Gastrocnemius medialis (tissue), 4 donors: ENCODE data around the gene PPFIA1.

Experiments used
- POLR2A ChIP-seq, 2 donors: fragments of 450-650 bp; IDR thresholded peaks; one replicate each; pipeline ENCODE4 v1.6.1; 2017; ENCODE audit warnings: antibody characterized with exemption in 2 of 2, mild to moderate bottlenecking in 2 of 2, moderate library complexity in 2 of 2
- TF ChIP-seq, protein P1 (sequence below), 5 experiments: fragments of 450-650 bp in 3 of 5; fragments of 200-600 bp in 2 of 5; sonication (generic) in 2 of 5; IDR thresholded peaks in 4 of 5; conservative IDR thresholded peaks in 1 of 5; 1 replicate in 4 of 5; 2 replicates in 1 of 5; pipeline ENCODE4 v1.5.1; 2016 to 2019; ENCODE audit warnings: antibody characterized with exemption in 5 of 5, mild to moderate bottlenecking in 3 of 5, moderate library complexity in 3 of 5

GRCh38 chr11:70381872-70382861 is 111.7 kb downstream of the PPFIA1 start:
- no peak for TF ChIP-seq POLR2A (IDR thresholded peaks at IDR 0.05)
- TF ChIP-seq, protein P1, sequence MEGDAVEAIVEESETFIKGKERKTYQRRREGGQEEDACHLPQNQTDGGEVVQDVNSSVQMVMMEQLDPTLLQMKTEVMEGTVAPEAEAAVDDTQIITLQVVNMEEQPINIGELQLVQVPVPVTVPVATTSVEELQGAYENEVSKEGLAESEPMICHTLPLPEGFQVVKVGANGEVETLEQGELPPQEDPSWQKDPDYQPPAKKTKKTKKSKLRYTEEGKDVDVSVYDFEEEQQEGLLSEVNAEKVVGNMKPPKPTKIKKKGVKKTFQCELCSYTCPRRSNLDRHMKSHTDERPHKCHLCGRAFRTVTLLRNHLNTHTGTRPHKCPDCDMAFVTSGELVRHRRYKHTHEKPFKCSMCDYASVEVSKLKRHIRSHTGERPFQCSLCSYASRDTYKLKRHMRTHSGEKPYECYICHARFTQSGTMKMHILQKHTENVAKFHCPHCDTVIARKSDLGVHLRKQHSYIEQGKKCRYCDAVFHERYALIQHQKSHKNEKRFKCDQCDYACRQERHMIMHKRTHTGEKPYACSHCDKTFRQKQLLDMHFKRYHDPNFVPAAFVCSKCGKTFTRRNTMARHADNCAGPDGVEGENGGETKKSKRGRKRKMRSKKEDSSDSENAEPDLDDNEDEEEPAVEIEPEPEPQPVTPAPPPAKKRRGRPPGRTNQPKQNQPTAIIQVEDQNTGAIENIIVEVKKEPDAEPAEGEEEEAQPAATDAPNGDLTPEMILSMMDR (IDR thresholded peaks at IDR 0.05 in 4 of 5, conservative IDR thresholded peaks at IDR 0.05 in 1 of 5): no peak
